Measurements from ENCODE around the gene ZCCHC18. TPM values are rescaled to one million over a fixed set of nuclear protein-coding genes. Genes with fewer than 3 reads are reported as not detected.

The ZCCHC18 gene
- total and polyA plus RNA-seq, 9 of the 15 experiments (the other 6 are each of a cell fraction or from before 2014, with no cell fraction given), result not detected

GRCh38 chrX:104126856-104127255 is 14.5 kb downstream of the ZCCHC18 start (continued):
- TF ChIP-seq TSHZ1 (CRISPR knock-in tag; IDR thresholded peaks at IDR 0.05) (no peak), SREBF1 (IDR thresholded peaks at IDR 0.05; ENCODE audit: borderline replicate concordance, low read depth, low read length) (no peak), AFF4 (CRISPR knock-in tag; IDR thresholded peaks at IDR 0.05) (no peak), SAP30 (IDR thresholded peaks at IDR 0.05; ENCODE audit: borderline replicate concordance, insufficient read depth, low read depth, low read length, poor library complexity, severe bottlenecking) (no peak), HINFP (tag; conservative IDR thresholded peaks at IDR 0.05; ENCODE audit: low read depth) (no peak)
